Activated T-cell treated with anti-CD3 and anti-CD28 coated beads, Interleukin-2, amount 50 U/mL, for 4 hours (primary cell): Measurements from ENCODE around the gene PECR. TPM values are rescaled to one million over a fixed set of nuclear protein-coding genes. Genes with fewer than 3 reads are reported as not detected.
"Not testable (repeated sequence)": the region's sequence is repeated elsewhere in the genome, so short reads cannot be mapped to it uniquely, and the experiment has no call there.

ENCODE experiments used
- ATAC-seq, 2 donors: fragments of 200-7000 bp; cut with Tn5 transposase; one replicate each; pipeline ENCODE4 v1.10.0; 2021
- DNase-seq: peaks from one replicate; pipeline ENCODE4 v3.0.0-alpha.2; 2020
- H3K27me3 Mint-ChIP-seq: one replicate; pipeline ENCODE4 v1.8.0; 2021; ENCODE audit warnings: low read depth, mixed read lengths
- H3K36me3 Mint-ChIP-seq: one replicate; pipeline ENCODE4 v1.8.0; 2022; ENCODE audit warnings: mixed read lengths; ENCODE audit not compliant: insufficient read depth
- H3K4me1 Mint-ChIP-seq: one replicate; pipeline ENCODE4 v1.8.0; 2021; ENCODE audit warnings: low read depth, mixed read lengths
- H3K4me3 Mint-ChIP-seq: one replicate; pipeline ENCODE4 v1.8.0; 2021; ENCODE audit warnings: mild to moderate bottlenecking, moderate library complexity, mixed read lengths
- H3K9me3 Mint-ChIP-seq: one replicate; pipeline ENCODE4 v1.8.0; 2021; ENCODE audit warnings: mixed read lengths
- total RNA-seq, 3 donors: library from RNA; stranded (reverse); gene quantifications; one replicate each; pipeline ENCODE4 v1.2.1, GENCODE V29; 2021

The PECR gene
- total RNA-seq, 3 donors from 2014 or later, result 4.7 to 6.9 (median 6.0) TPM

DNA sequence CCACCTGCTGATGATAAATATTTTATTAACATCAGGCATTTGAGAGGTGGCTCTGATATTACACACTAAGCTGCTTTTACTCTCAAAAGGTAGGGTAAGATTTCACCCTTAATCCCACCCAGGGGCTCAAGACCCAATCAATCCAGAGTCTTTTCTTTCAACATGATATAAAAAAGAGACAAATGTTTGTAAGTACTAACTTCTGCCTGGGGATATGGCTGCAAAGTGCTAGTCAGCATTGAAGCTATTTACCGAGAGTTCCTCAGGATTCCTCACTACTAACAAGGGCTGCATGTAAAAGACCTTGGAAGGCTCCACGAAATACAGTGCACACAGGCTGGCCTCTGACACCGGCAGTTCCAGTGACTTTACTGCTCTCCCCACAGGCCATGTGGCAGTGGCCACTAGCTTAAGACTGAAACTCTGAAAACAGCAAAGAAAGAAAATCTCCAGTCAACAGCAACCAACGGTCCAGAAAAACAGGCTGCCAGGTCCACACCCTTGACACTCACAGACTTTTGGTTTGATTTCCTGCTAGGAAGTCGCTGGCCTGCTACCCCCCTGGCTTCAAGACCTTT lies 79.4 kb downstream of the PECR start:
- DNase-seq, result no peak
- peaks cover 7% of the 10 kb centered on the region for H3K36me3 Mint-ChIP-seq
- H3K9me3 Mint-ChIP-seq, result no peaks in the 10 kb centered on the region
- H3K4me1 Mint-ChIP-seq, result peaks cover 53% of the 10 kb centered on the region
- no peak overlapping the region for H3K4me3 Mint-ChIP-seq
- no peak for ATAC-seq
- H3K27me3 Mint-ChIP-seq, result no peaks in the 10 kb centered on the region

GRCh38 chr2:216001216-216002100 lies 80.2 kb downstream of the PECR start:
- Mint-ChIP-seq H3K4me1 (peaks cover 46% of the 10 kb centered on the region), H3K27me3 (no peaks in the 10 kb centered on the region), H3K36me3 (peaks cover 12% of the 10 kb centered on the region), H3K9me3 (no peaks in the 10 kb centered on the region), H3K4me3 (no peak overlapping the region)
- ATAC-seq (no peak), DNase-seq (no peak)

DNA sequence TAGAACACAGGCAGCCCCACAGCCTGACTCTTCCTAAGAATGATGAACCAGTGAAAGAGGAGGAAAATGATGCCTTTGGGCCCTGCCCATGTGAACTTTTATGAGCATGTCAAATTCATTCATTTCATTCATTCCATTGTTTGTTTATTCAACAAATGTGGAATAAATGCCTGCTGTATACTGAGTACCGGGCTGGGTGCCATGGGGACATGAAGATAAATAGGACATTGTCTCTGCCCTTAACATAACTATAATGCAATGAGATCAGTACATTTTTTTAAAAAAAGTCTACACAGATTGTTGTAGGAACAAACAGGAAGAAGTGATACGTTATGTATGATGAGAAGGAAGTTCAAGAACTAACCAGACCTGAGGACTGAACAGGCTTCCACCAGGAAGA lies 83.0 kb downstream of the PECR start:
- H3K36me3 Mint-ChIP-seq, result peaks cover 30% of the 10 kb centered on the region
- no peaks in the 10 kb centered on the region for H3K9me3 Mint-ChIP-seq
- H3K4me1 Mint-ChIP-seq, result peaks cover 21% of the 10 kb centered on the region
- H3K4me3 Mint-ChIP-seq, result no peak overlapping the region
- DNase-seq (no peak), ATAC-seq (no peak)
- H3K27me3 Mint-ChIP-seq, result no peaks in the 10 kb centered on the region

DNA sequence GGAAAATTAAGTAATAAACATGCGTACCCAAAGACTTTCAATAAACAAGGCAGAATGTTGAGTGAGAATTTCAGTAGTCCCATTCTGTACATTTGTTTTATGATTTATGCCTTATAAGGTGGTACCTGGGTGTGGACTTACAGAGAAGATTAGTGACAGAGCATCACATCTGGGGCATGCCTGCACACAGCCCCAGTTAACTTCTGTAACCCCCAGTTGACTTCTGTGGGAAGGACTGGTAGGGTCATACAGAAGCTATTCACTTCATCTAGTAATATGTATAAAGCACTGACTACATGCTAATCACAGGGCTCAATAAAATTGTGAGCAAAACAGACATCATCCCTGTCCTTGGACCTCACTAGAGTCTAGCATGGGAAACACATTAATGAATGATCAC lies 84.4 kb downstream of the PECR start:
- ATAC-seq (no peak), DNase-seq (no peak)
- Mint-ChIP-seq H3K36me3 (peaks cover 41% of the 10 kb centered on the region), H3K9me3 (no peaks in the 10 kb centered on the region), H3K27me3 (no peaks in the 10 kb centered on the region), H3K4me3 (no peak overlapping the region), H3K4me1 (peaks cover 9% of the 10 kb centered on the region)

DNA sequence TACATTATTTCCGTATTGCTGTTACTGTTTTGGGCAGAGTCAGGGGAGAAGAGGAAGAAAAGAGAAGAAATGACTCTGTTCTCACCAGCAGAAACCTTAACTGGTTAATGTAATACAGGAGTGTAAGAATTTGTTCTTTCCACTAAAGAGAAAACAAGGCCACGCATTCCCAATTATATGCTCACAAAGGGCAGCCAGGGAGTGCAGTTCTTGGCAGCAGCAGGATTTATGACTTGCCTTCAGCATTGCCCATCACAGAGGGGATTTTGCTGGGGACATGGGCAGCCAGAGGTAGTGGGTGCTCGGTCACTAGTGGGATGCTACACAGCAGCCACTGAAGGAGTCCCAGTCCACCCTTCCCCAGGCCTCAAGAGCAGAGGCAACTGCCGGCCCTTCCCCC lies 86.7 kb downstream of the PECR start:
- no peak overlapping the region for H3K4me3 Mint-ChIP-seq
- DNase-seq (no peak), ATAC-seq (no peak)
- H3K9me3 Mint-ChIP-seq, result peaks cover 16% of the 10 kb centered on the region
- H3K27me3 Mint-ChIP-seq, result no peaks in the 10 kb centered on the region
- peaks cover 61% of the 10 kb centered on the region for H3K36me3 Mint-ChIP-seq
- H3K4me1 Mint-ChIP-seq, result peaks cover 7% of the 10 kb centered on the region

GRCh38 chr2:215988556-215989207 lies 92.9 kb downstream of the PECR start:
- not testable (repeated sequence) for ATAC-seq, H3K27me3 Mint-ChIP-seq, H3K4me1 Mint-ChIP-seq, DNase-seq, H3K4me3 Mint-ChIP-seq
- Mint-ChIP-seq H3K36me3 (peaks cover 70% of the 10 kb centered on the region), H3K9me3 (peaks cover 24% of the 10 kb centered on the region)

Other genes starting within 250 kb of the PECR start
- 10 to 100 TPM; 14.9 to 23.2 (median 15.0) TPM for gene MREG, start 68.3 kb downstream of the PECR start, total RNA-seq
- gene TMEM169, start 110 bp upstream of the PECR start, total RNA-seq, result under 1 TPM; 0.08 to 0.53 (median 0.27) TPM
- gene XRCC5, start 27.5 kb upstream of the PECR start, total RNA-seq, result 100 to 1,000 TPM; 460 to 524 (median 513) TPM